H1 (cell line): ENCODE data around the gene UNK. TPM values are rescaled to one million over a fixed set of nuclear protein-coding genes. Genes with fewer than 3 reads are reported as not detected.

Experiments used
- CTCF ChIA-PET: fragments of 300-600 bp; sonication (Branson Sonifier 250); formaldehyde crosslinking; loops from one replicate; lab custom pipeline; 2021; ENCODE audit not compliant: partially characterized antibody; lab: Charles Lee
- POLR2A ChIA-PET: fragments of 300-600 bp; sonication (Branson Sonifier 250); formaldehyde crosslinking; loops from one replicate; lab custom pipeline; 2021; ENCODE audit warnings: inconsistent platforms; ENCODE audit not compliant: partially characterized antibody; lab: Charles Lee
- DNase-seq, 2 experiments: peaks; one replicate each; pipeline versions ENCODE4 v3.0.0 to v3.0.0-alpha.2; 2010 to 2022; ENCODE audit warnings: low spot score in 2 of 2, low read depth in 1 of 2, mixed read lengths in 1 of 2
- FAIRE-seq: peaks from 2 replicates; lab custom pipeline; 2011; peaks lifted over from hg19 to GRCh38; lab: Jason Lieb, UNC
- H2AFZ ChIP-seq: 2 replicates; pipeline ENCODE4 v1.8.1; 2012; ENCODE audit warnings: low read length, inconsistent platforms
- H2AK5ac ChIP-seq: 2 replicates; pipeline ENCODE4 v1.6.1; 2013; ENCODE audit warnings: low read depth, low read length
- H2BK120ac ChIP-seq: replicated peaks from 2 replicates; pipeline ENCODE3; 2013; ENCODE audit warnings: low read depth, low read length, inconsistent platforms
- H2BK12ac ChIP-seq: 2 replicates; pipeline ENCODE4 v1.6.1; 2013; ENCODE audit warnings: low read depth, low read length
- H2BK15ac ChIP-seq: 2 replicates; pipeline ENCODE4 v1.6.1; 2013; ENCODE audit warnings: low read length
- H2BK20ac ChIP-seq: 2 replicates; pipeline ENCODE4 v1.6.1; 2013; ENCODE audit warnings: low read length
- H2BK5ac ChIP-seq: 2 replicates; pipeline ENCODE4 v1.6.1; 2013; ENCODE audit warnings: low read depth, low read length
- H3K14ac ChIP-seq: 2 replicates; pipeline ENCODE4 v1.6.1; 2013; ENCODE audit warnings: inconsistent platforms; ENCODE audit not compliant: insufficient read length
- H3K18ac ChIP-seq: 2 replicates; pipeline ENCODE4 v1.6.1; 2013; ENCODE audit warnings: low read length; ENCODE audit errors: extremely low read depth
- H3K23ac ChIP-seq: 2 replicates; pipeline ENCODE4 v1.6.1; 2013; ENCODE audit warnings: inconsistent platforms; ENCODE audit not compliant: insufficient read length
- H3K23me2 ChIP-seq: 2 replicates; pipeline ENCODE4 v1.6.1; 2013; ENCODE audit warnings: low read depth, low read length
- H3K27ac ChIP-seq: 2 replicates; pipeline ENCODE4 v1.6.1; 2011; ENCODE audit warnings: low read depth, low read length, inconsistent platforms
- H3K27me3 ChIP-seq, 4 experiments: replicated peaks in 1 of 4; 1 replicate in 1 of 4; 2 replicates in 3 of 4; pipeline versions ENCODE4 v1.6.1 to v1.8.1; 2011 to 2013; ENCODE audit warnings: low read length in 3 of 4, mild to moderate bottlenecking in 3 of 4, inconsistent platforms in 2 of 4, mixed read lengths in 2 of 4, moderate library complexity in 1 of 4; ENCODE audit not compliant: control insufficient read depth in 3 of 4, insufficient read depth in 3 of 4; ENCODE audit errors: extremely low read depth in 1 of 4
- H3K36me3 ChIP-seq, 4 experiments: 2 replicates each; pipeline versions ENCODE4 v1.6.1 to v1.8.1; 2011 to 2013; ENCODE audit warnings: mild to moderate bottlenecking in 4 of 4, low read length in 3 of 4, moderate library complexity in 2 of 4, control low read depth in 1 of 4, inconsistent platforms in 1 of 4; ENCODE audit not compliant: insufficient read depth in 4 of 4, control insufficient read depth in 2 of 4
- H3K4ac ChIP-seq: replicated peaks from 2 replicates; pipeline ENCODE3; 2013; ENCODE audit warnings: low read length, low read depth, mixed read lengths, inconsistent platforms; ENCODE audit not compliant: insufficient read length
- H3K4me1 ChIP-seq, 4 experiments: replicated peaks in 1 of 4; 1 replicate in 1 of 4; 2 replicates in 3 of 4; pipeline versions ENCODE4 v1.6.1 to v1.8.1; 2011 to 2013; ENCODE audit warnings: low read length in 3 of 4, inconsistent platforms in 2 of 4, mixed read lengths in 1 of 4; ENCODE audit not compliant: insufficient read depth in 4 of 4, control insufficient read depth in 3 of 4
- H3K4me2 ChIP-seq, 2 experiments: 2 replicates each; pipeline versions ENCODE4 v1.6.1 to v1.8.1; 2011 to 2013; ENCODE audit warnings: low read depth in 2 of 2, low read length in 2 of 2, control low read depth in 1 of 2, inconsistent platforms in 1 of 2, mild to moderate bottlenecking in 1 of 2; ENCODE audit not compliant: insufficient read depth in 1 of 2
- H3K4me3 ChIP-seq, 4 experiments: fragments of 200-600, 300-600 bp in 1 of 4; sonication (generic), shearing (Covaris generic), sonication (Bioruptor Twin) in 1 of 4; 2 replicates each; pipeline versions ENCODE4 v1.5.1 to v1.8.1; 2011 to 2016; ENCODE audit warnings: low read length in 4 of 4, low read depth in 3 of 4, control low read depth in 2 of 4, inconsistent platforms in 2 of 4, mild to moderate bottlenecking in 2 of 4, mixed read lengths in 1 of 4, moderate library complexity in 1 of 4; ENCODE audit not compliant: insufficient read depth in 2 of 4; ENCODE audit errors: extremely low read depth in 1 of 4
- H3K56ac ChIP-seq: replicated peaks from 2 replicates; pipeline ENCODE3; 2013; ENCODE audit warnings: low read depth, mild to moderate bottlenecking, mixed read lengths, low read length, inconsistent platforms; ENCODE audit not compliant: insufficient read length
- H3K79me1 ChIP-seq: 2 replicates; pipeline ENCODE4 v1.6.1; 2013; ENCODE audit warnings: low read depth, low read length, control low read depth
- H3K79me2 ChIP-seq, 2 experiments: 2 replicates each; pipeline versions ENCODE4 v1.6.1 to v1.8.1; 2012 to 2013; ENCODE audit warnings: low read length in 2 of 2, mild to moderate bottlenecking in 2 of 2, inconsistent platforms in 1 of 2; ENCODE audit not compliant: insufficient read depth in 2 of 2, control insufficient read depth in 1 of 2
- H3K9ac ChIP-seq, 4 experiments: replicated peaks in 1 of 4; 1 replicate in 1 of 4; 2 replicates in 3 of 4; pipeline versions ENCODE4 v1.6.1 to v1.8.1; 2011 to 2013; ENCODE audit warnings: low read depth in 3 of 4, low read length in 3 of 4, control low read depth in 2 of 4, mild to moderate bottlenecking in 2 of 4, moderate library complexity in 2 of 4, inconsistent platforms in 1 of 4; ENCODE audit errors: extremely low read depth in 1 of 4
- H3K9me3 ChIP-seq, 2 experiments: 2 replicates each; pipeline versions ENCODE4 v1.6.1 to v1.8.1; 2012 to 2013; ENCODE audit warnings: mild to moderate bottlenecking in 2 of 2, moderate library complexity in 2 of 2, control low read depth in 1 of 2, inconsistent platforms in 1 of 2, low read depth in 1 of 2, low read length in 1 of 2, mixed read lengths in 1 of 2; ENCODE audit not compliant: insufficient read depth in 2 of 2
- H4K20me1 ChIP-seq, 2 experiments: replicated peaks in 1 of 2; 2 replicates each; pipeline versions ENCODE3 to v1.8.1; 2011 to 2013; ENCODE audit warnings: inconsistent platforms in 2 of 2, low read length in 2 of 2, mild to moderate bottlenecking in 1 of 2; ENCODE audit not compliant: insufficient read depth in 2 of 2, control insufficient read depth in 1 of 2
- H4K5ac ChIP-seq: 2 replicates; pipeline ENCODE4 v1.6.1; 2013; ENCODE audit warnings: low read length, low read depth, mixed read lengths, inconsistent platforms; ENCODE audit not compliant: insufficient read length
- H4K8ac ChIP-seq: 2 replicates; pipeline ENCODE4 v1.8.0; 2013; ENCODE audit warnings: mild to moderate bottlenecking, moderate library complexity, low read length, inconsistent platforms; ENCODE audit not compliant: insufficient read depth; ENCODE audit errors: extremely low read depth
- H4K91ac ChIP-seq: replicated peaks from 2 replicates; pipeline ENCODE3; 2013; ENCODE audit warnings: low read length, mixed read lengths, inconsistent platforms; ENCODE audit not compliant: insufficient read length
- ATF2 ChIP-seq: IDR thresholded peaks from 2 replicates; pipeline ENCODE4 v1.6.1; 2012; ENCODE audit warnings: low read length, inconsistent platforms
- SIX5 ChIP-seq: IDR thresholded peaks from 2 replicates; pipeline ENCODE4 v1.6.1; 2011; ENCODE audit warnings: mild to moderate bottlenecking, low read depth, low read length
- WGBS, 2 experiments: shearing (Covaris generic) in 1 of 2; methylation state at CpG; one replicate each; pipeline versions ENCODE4 v1.1.6 to v1.1.7; 2013 to 2015; ENCODE audit warnings: low lambda C conversion rate in 2 of 2, mixed read lengths in 2 of 2, inconsistent platforms in 1 of 2, low coverage in 1 of 2, missing lambda C conversion rate in 1 of 2; ENCODE audit not compliant: insufficient replicate concordance in 2 of 2, insufficient coverage in 1 of 2, insufficient read length in 1 of 2; ENCODE audit errors: extremely low coverage in 1 of 2, missing lambda C conversion rate in 1 of 2; 5-methylcytosine and 5-hydroxymethylcytosine counted together
- polyA plus RNA-seq, 7 experiments: library from polyadenylated mRNA; depleted of rRNA in 3 of 7; stranded (reverse) in 5 of 7; unstranded in 2 of 7; fragments of >200 nt in 5 of 7; fragments of 200-250 nt in 2 of 7; gene quantifications; 1 replicate in 5 of 7; 2 replicates in 1 of 7; 4 replicates in 1 of 7; pipeline versions ENCODE4 v1.2.1 to v1.2.3, GENCODE V29; 2011 to 2013; ENCODE audit warnings: missing spikeins in 2 of 7, mixed read lengths in 2 of 7
- total RNA-seq: library from RNA; stranded (reverse); fragmentation: NEBNext Ultra II Directional; extraction: Animal tissue kit (Norgen Biotek cat#: 25700); gene quantifications from 2 replicates; pipeline ENCODE4 v1.2.1, GENCODE V29; 2021

The UNK gene
- total and polyA plus RNA-seq, 2 of the 8 experiments (the other 6 are each of a cell fraction or from before 2014, with no cell fraction given): 24.2 to 33.3 TPM

GRCh38 chr17:75756451-75757085 lies 28.0 kb upstream of the UNK start:
- Histone ChIP-seq H2BK120ac (no peak overlapping the region), H3K79me2 (no peaks in the 10 kb centered on the region), H2BK5ac (no peak overlapping the region), H4K91ac (no peak overlapping the region), H4K20me1 (peaks cover 0 to 4% of the 10 kb centered on the region in 2 experiments), H3K79me1 (no peaks in the 10 kb centered on the region), H2AK5ac (no peak overlapping the region), H4K5ac (no peak overlapping the region), H3K27ac (no peak overlapping the region), H2BK20ac (no peak overlapping the region), H3K4me1 (peaks cover 0 to 7% (median 3%) of the 10 kb centered on the region in 4 experiments; a peak in 4 of 7 replicates), H2AFZ (no peak overlapping the region), H3K23ac (no peak overlapping the region), H3K4me2 (no peak overlapping the region), H3K4me3 (no peak overlapping the region), H3K18ac (no peak overlapping the region), H3K14ac (no peak overlapping the region), H3K27me3 (peaks cover 0 to 2% (median 0%) of the 10 kb centered on the region in 4 experiments; a peak in 2 of 7 replicates), H2BK15ac (no peak overlapping the region), H3K56ac (no peak overlapping the region), H3K9ac (no peak overlapping the region), H3K23me2 (no peaks in the 10 kb centered on the region; the same call in 1 of the 2 replicates), H3K4ac (no peak overlapping the region), H4K8ac (no peak overlapping the region), H3K9me3 (no peaks in the 10 kb centered on the region), H2BK12ac (no peak overlapping the region), H3K36me3 (no peaks in the 10 kb centered on the region)
- FAIRE-seq (no peak), DNase-seq (peak in 1 of 2 experiments; percentile 44)
- TF ChIP-seq ATF2 (no peak), SIX5 (no peak)
- CTCF ChIA-PET: interaction anchor here (0.9 to 19.5 kb wide), 5 partner anchors 5 to 123 kb away, joined by 3 to 359 read pairs (median 177); partner anchors contain the start of genes GALK1, SMIM5 and UNK
- WGBS, 2 experiments: 94% methylated on average over 29 of the region's 29 CpGs; no CpG with 5 or more reads in 1 of the 2 experiments
- POLR2A ChIA-PET: interaction anchor here (1.2 to 15.1 kb wide), 4 partner anchors 9 to 32 kb away, joined by 3 to 425 read pairs (median 8); partner anchors contain the start of gene GALK1
